Right atrium auricular region (tissue), 2 donors: ENCODE data around the gene AMBRA1. TPM values are rescaled to one million over a fixed set of nuclear protein-coding genes. Genes with fewer than 3 reads are reported as not detected.

Experiments
- DNase-seq: peaks from one replicate; pipeline ENCODE4 v3.0.0-alpha.2; 2019; ENCODE audit warnings: low spot score
- H3K27ac ChIP-seq, 2 donors: fragments of 200-600 bp; sonication (generic); 1 replicate in 1 of 2; 2 replicates in 1 of 2; pipeline ENCODE4 v1.5.1; 2016 to 2019
- H3K27me3 ChIP-seq, 2 donors: fragments of 200-600 bp; sonication (generic); one replicate each; pipeline versions ENCODE4 v1.5.1 to v1.6.0; 2017 to 2019
- H3K36me3 ChIP-seq: fragments of 200-600 bp; sonication (generic); one replicate; pipeline ENCODE4 v1.5.1; 2016
- H3K4me1 ChIP-seq, 2 donors: fragments of 200-600 bp; sonication (generic); one replicate each; pipeline versions ENCODE4 v1.5.1 to v1.6.0; 2017 to 2019
- H3K4me3 ChIP-seq, 2 donors: fragments of 200-600 bp; sonication (generic); 1 replicate in 1 of 2; 2 replicates in 1 of 2; pipeline ENCODE4 v1.5.1; 2017 to 2019; ENCODE audit warnings: mild to moderate bottlenecking in 1 of 2, moderate library complexity in 1 of 2
- H3K9me3 ChIP-seq, 2 donors: fragments of 200-600 bp; sonication (generic); one replicate each; pipeline ENCODE4 v1.5.1; 2019
- CTCF ChIP-seq, 2 donors: fragments of 200-600 bp; sonication (generic); IDR thresholded peaks; one replicate each; pipeline ENCODE4 v1.5.1; 2019; ENCODE audit warnings: antibody characterized with exemption in 2 of 2
- total RNA-seq, 2 donors: library from RNA; depleted of rRNA; stranded (reverse); fragments of >200 nt; gene quantifications; one replicate each; pipeline ENCODE4 v1.1.0, GENCODE V29; 2016

AMBRA1 gene
- total RNA-seq, 2 donors from 2014 or later: 16.8 to 22.0 TPM

GRCh38 chr11:46640036-46640788, 46.4 kb upstream of the AMBRA1 start:
- Histone ChIP-seq H3K36me3 (peaks cover 20% of the 10 kb centered on the region), H3K27me3 (no peaks in the 10 kb centered on the region), H3K4me3 (no peak overlapping the region), H3K4me1 (no peaks in the 10 kb centered on the region), H3K27ac (no peak overlapping the region), H3K9me3 (no peaks in the 10 kb centered on the region)
- no peak for DNase-seq
- no peak for TF ChIP-seq CTCF (IDR thresholded peaks at IDR 0.05)

GRCh38 chr11:46639197-46639839, 45.5 kb upstream of the AMBRA1 start:
- Histone ChIP-seq H3K27me3 (no peaks in the 10 kb centered on the region), H3K4me3 (no peak overlapping the region), H3K9me3 (no peaks in the 10 kb centered on the region), H3K4me1 (no peaks in the 10 kb centered on the region), H3K27ac (no peak overlapping the region), H3K36me3 (peaks cover 17% of the 10 kb centered on the region)
- DNase-seq: no peak
- no peak for TF ChIP-seq CTCF (IDR thresholded peaks at IDR 0.05)

GRCh38 chr11:46637546-46637945, 43.7 kb upstream of the AMBRA1 start:
- Histone ChIP-seq H3K9me3 (no peaks in the 10 kb centered on the region), H3K27ac (no peak overlapping the region), H3K4me1 (no peaks in the 10 kb centered on the region), H3K27me3 (no peaks in the 10 kb centered on the region), H3K36me3 (peaks cover 6% of the 10 kb centered on the region), H3K4me3 (no peak overlapping the region)
- no peak for TF ChIP-seq CTCF (IDR thresholded peaks at IDR 0.05)
- no peak for DNase-seq

- no peak for TF ChIP-seq CTCF (IDR thresholded peaks at IDR 0.05)
- Histone ChIP-seq H3K27ac (no peak overlapping the region), H3K4me3 (no peak overlapping the region), H3K4me1 (no peaks in the 10 kb centered on the region), H3K27me3 (no peaks in the 10 kb centered on the region), H3K9me3 (no peaks in the 10 kb centered on the region), H3K36me3 (peaks cover 20% of the 10 kb centered on the region)
- no peak for DNase-seq
These were observed 41.8 kb upstream of the AMBRA1 start for GRCh38 chr11:46635557-46636139.

- DNase-seq: no peak
- H3K27ac ChIP-seq: no peak overlapping the region
- no peak for TF ChIP-seq CTCF (IDR thresholded peaks at IDR 0.05)
- no peaks in the 10 kb centered on the region for H3K9me3 ChIP-seq
- no peak overlapping the region for H3K4me3 ChIP-seq
- no peaks in the 10 kb centered on the region for H3K4me1 ChIP-seq
- peaks cover 35% of the 10 kb centered on the region for H3K36me3 ChIP-seq
- no peaks in the 10 kb centered on the region for H3K27me3 ChIP-seq
These were observed 39.7 kb upstream of the AMBRA1 start for GRCh38 chr11:46633291-46634217.
